ENCODE results near the gene PCBP3. TPM values are rescaled to one million over a fixed set of nuclear protein-coding genes. Genes with fewer than 3 reads are reported as not detected.

The PCBP3 gene
- total and polyA plus RNA-seq, 2 donors from 2014 or later, result 2.3 to 5.4 TPM

DNA sequence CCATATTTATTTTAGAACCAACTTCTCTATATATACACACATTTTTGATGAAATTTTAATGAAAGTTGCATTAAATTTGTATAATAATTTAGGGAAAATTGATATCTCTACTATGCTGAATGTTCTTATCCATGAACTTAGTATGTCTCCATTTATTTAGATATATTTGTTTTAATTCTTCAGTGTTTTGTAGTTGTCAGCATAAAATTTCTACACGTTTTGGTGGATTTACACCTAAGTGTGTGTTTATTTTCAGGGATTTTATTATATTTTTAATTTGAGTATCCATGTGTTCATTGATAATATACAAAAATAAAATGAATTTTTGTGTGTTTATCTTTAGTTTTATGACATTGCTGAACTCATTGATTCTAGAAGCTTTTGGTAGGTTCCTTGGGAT lies 36.7 kb downstream of the PCBP3 start:
- TF ChIP-seq CTCF (IDR thresholded peaks at IDR 0.05; ENCODE audit: borderline replicate concordance, extremely low read depth, insufficient read depth), result no peak
- Histone ChIP-seq H3K4me1 (ENCODE audit: control insufficient read depth in 2 of 3, insufficient read depth in 2 of 3, low read depth in 1 of 3, low read length in 3 of 3) (no peaks in the 10 kb centered on the region), H3K9me3 (ENCODE audit: control insufficient read depth in 2 of 3, insufficient read depth in 1 of 3, low read length in 3 of 3) (no peaks in the 10 kb centered on the region), H3K27me3 (ENCODE audit: control insufficient read depth, insufficient read depth, low read length) (no peaks in the 10 kb centered on the region), H3K4me3 (ENCODE audit: low read length in 3 of 3) (no peak overlapping the region), H3K27ac (ENCODE audit: low read depth in 2 of 2, low read length in 2 of 2) (no peak overlapping the region), H3K9ac (ENCODE audit: low read length in 3 of 3) (no peak overlapping the region), H3K36me3 (ENCODE audit: control insufficient read depth in 2 of 3, insufficient read depth in 3 of 3, low read length in 3 of 3) (no peaks in the 10 kb centered on the region)
- intact Hi-C loops (cut with DNase I), result no loop called here
- no peak for FAIRE-seq
- DNase-seq, result no peak

- Histone ChIP-seq H3K4me1 (ENCODE audit: control insufficient read depth in 2 of 3, insufficient read depth in 2 of 3, low read depth in 1 of 3, low read length in 3 of 3) (no peaks in the 10 kb centered on the region), H3K9ac (ENCODE audit: low read length in 3 of 3) (no peak overlapping the region), H3K9me3 (ENCODE audit: control insufficient read depth in 2 of 3, insufficient read depth in 1 of 3, low read length in 3 of 3) (no peaks in the 10 kb centered on the region), H3K4me3 (ENCODE audit: low read length in 3 of 3) (no peak overlapping the region), H3K27me3 (ENCODE audit: control insufficient read depth, insufficient read depth, low read length) (no peaks in the 10 kb centered on the region), H3K36me3 (ENCODE audit: control insufficient read depth in 2 of 3, insufficient read depth in 3 of 3, low read length in 3 of 3) (no peaks in the 10 kb centered on the region), H3K27ac (ENCODE audit: low read depth in 2 of 2, low read length in 2 of 2) (no peak overlapping the region)
- intact Hi-C loops (cut with DNase I), result no loop called here
- TF ChIP-seq CTCF (IDR thresholded peaks at IDR 0.05; ENCODE audit: borderline replicate concordance, extremely low read depth, insufficient read depth), result no peak
- FAIRE-seq (no peak), DNase-seq (peak in 3 of 5 donors; percentile 32 to 48 (median 35))
Measured at GRCh38 chr21:45695086-45695485, 51.6 kb downstream of the PCBP3 start.

- H3K4me3 ChIP-seq (ENCODE audit: low read length in 3 of 3), result no peak overlapping the region
- no peaks in the 10 kb centered on the region for H3K27me3 ChIP-seq (ENCODE audit: control insufficient read depth, insufficient read depth, low read length)
- DNase-seq (peak in 1 of 5 donors; percentile 70), FAIRE-seq (no peak)
- no peaks in the 10 kb centered on the region for H3K36me3 ChIP-seq (ENCODE audit: control insufficient read depth in 2 of 3, insufficient read depth in 3 of 3, low read length in 3 of 3)
- no peaks in the 10 kb centered on the region for H3K4me1 ChIP-seq (ENCODE audit: control insufficient read depth in 2 of 3, insufficient read depth in 2 of 3, low read depth in 1 of 3, low read length in 3 of 3)
- intact Hi-C loops (cut with DNase I), result no loop called here
- TF ChIP-seq CTCF (IDR thresholded peaks at IDR 0.05; ENCODE audit: borderline replicate concordance, extremely low read depth, insufficient read depth), result no peak
- H3K27ac ChIP-seq (ENCODE audit: low read depth in 2 of 2, low read length in 2 of 2), result no peak overlapping the region
- H3K9me3 ChIP-seq (ENCODE audit: control insufficient read depth in 2 of 3, insufficient read depth in 1 of 3, low read length in 3 of 3), result no peaks in the 10 kb centered on the region
- H3K9ac ChIP-seq (ENCODE audit: low read length in 3 of 3), result no peak overlapping the region
Measured at GRCh38 chr21:45698493-45699184, 55.1 kb downstream of the PCBP3 start.

All from kidney (tissue), 14 donors.